ENCODE measurements around the gene CCDC17.

CCDC17 gene

DNA sequence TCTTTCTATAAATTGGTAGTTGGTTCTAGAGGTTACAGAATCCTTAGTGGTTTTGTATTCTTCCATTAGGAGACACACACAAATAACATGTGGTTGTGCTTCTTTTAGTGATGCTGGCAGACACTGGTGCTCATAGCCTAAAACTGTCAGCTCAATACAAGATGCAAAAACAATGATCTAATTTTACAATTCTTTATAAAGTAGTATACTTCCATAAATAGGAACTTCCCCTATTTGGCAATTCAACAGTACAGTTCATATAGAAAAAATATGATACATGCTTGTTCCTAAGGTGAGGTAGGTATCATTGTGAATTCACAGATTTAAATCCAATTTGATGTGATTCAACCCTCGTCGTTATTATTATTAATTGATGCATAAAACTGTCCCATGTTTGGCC lies 20.8 kb upstream of the CCDC17 start:
- ChIA-PET CTCF (interaction anchor here (1.0 kb wide), 1 partner anchor 9 kb away, joined by 3 read pairs; no protein-coding TSS in a partner anchor), POLR2A (interaction anchor here (0.6 to 1.3 kb wide), 2 partner anchors 17 to 446 kb away, joined by 3 to 5 read pairs; no protein-coding TSS in a partner anchor)
- Histone ChIP-seq H3K4me3 (ENCODE audit: control insufficient read depth in 1 of 7, extremely low read depth in 1 of 7, insufficient read depth in 4 of 7, low read depth in 2 of 7, low read length in 6 of 7) (no peak overlapping the region), H3K27me3 (replicated peaks in 2 of 5; ENCODE audit: control insufficient read depth in 4 of 5, insufficient read depth in 5 of 5, low read length in 4 of 5) (no peaks in the 10 kb centered on the region), H3K36me3 (ENCODE audit: control insufficient read depth in 4 of 4, insufficient read depth in 4 of 4, low read length in 3 of 4) (peaks cover 20 to 72% (median 47%) of the 10 kb centered on the region in 4 experiments), H3K4me1 (ENCODE audit: control extremely low read depth in 1 of 4, control insufficient read depth in 4 of 4, insufficient read depth in 4 of 4, low read length in 3 of 4) (peaks cover 0 to 9% (median 4%) of the 10 kb centered on the region in 4 experiments), H3K27ac (ENCODE audit: insufficient read depth in 1 of 2, low read depth in 1 of 2, low read length in 2 of 2, poor library complexity in 1 of 2, severe bottlenecking in 2 of 2) (peak overlapping the region in 1 of 2 experiments; percentile 17), H3K9me3 (ENCODE audit: control extremely low read depth in 1 of 5, control insufficient read depth in 4 of 5, insufficient read depth in 2 of 5, low read depth in 1 of 5, low read length in 4 of 5) (no peaks in the 10 kb centered on the region)
- DNase-seq = no peak
- WGBS (ENCODE audit: insufficient coverage) = 100% methylated on average over 2 of the region's 2 CpGs

DNA sequence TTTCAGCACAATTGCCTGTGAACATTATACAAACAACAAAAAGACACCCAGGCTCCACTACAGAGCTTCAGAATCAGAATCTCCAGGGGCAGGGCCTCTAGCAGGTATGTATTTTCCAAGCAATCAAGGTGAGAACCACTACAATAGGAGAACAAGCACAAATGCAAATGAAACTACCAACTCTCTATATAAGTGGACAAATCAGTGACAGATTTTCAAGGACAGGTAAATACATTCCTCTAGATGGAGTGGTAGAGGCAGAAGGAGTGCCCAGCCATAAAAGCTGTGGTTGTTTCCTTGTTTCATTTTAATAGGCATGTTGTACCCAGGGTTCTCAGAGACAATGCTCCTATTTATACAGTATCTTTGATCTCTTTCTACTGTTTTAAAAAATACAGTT lies 20.1 kb upstream of the CCDC17 start:
- Histone ChIP-seq H3K27ac (ENCODE audit: insufficient read depth in 1 of 2, low read depth in 1 of 2, low read length in 2 of 2, poor library complexity in 1 of 2, severe bottlenecking in 2 of 2) (peak overlapping the region in 1 of 2 experiments; percentile 17), H3K4me3 (ENCODE audit: control insufficient read depth in 1 of 7, extremely low read depth in 1 of 7, insufficient read depth in 4 of 7, low read depth in 2 of 7, low read length in 6 of 7) (no peak overlapping the region), H3K4me1 (ENCODE audit: control extremely low read depth in 1 of 4, control insufficient read depth in 4 of 4, insufficient read depth in 4 of 4, low read length in 3 of 4) (peaks cover 0 to 9% (median 4%) of the 10 kb centered on the region in 4 experiments), H3K36me3 (ENCODE audit: control insufficient read depth in 4 of 4, insufficient read depth in 4 of 4, low read length in 3 of 4) (peaks cover 22 to 70% (median 46%) of the 10 kb centered on the region in 4 experiments), H3K27me3 (replicated peaks in 2 of 5; ENCODE audit: control insufficient read depth in 4 of 5, insufficient read depth in 5 of 5, low read length in 4 of 5) (no peaks in the 10 kb centered on the region), H3K9me3 (ENCODE audit: control extremely low read depth in 1 of 5, control insufficient read depth in 4 of 5, insufficient read depth in 2 of 5, low read depth in 1 of 5, low read length in 4 of 5) (no peaks in the 10 kb centered on the region)
- POLR2A ChIA-PET = interaction anchor here (0.6 kb wide), 2 partner anchors 447 to 1072 kb away, joined by 4 to 5 read pairs; no protein-coding TSS in a partner anchor
- CTCF ChIA-PET = interaction anchor here (0.6 kb wide), 2 partner anchors 47 to 1934 kb away, joined by 3 read pairs; no protein-coding TSS in a partner anchor
- DNase-seq = no peak

DNA sequence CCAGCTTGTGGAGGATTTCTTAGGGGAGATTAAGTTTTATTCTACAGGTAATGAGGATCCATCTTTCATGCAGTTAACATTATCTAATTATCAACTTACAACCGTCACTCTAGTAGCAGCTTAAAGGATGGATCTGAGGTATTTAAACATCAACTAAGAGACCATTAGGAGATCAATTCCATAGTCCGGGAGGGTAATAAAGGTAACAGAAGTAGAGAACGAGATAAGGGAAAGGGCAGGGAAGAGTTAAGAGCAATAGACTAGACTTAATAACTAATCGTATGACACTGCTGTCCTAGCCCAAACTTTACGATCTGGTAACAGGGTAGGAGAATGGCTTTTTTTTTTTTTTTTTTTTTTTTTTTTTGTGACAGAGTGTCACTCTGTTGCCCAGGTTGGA lies 19.5 kb upstream of the CCDC17 start:
- CTCF ChIA-PET = interaction anchor here (0.6 kb wide), 1 partner anchor 1934 kb away, joined by 3 read pairs; no protein-coding TSS in a partner anchor
- Histone ChIP-seq H3K36me3 (ENCODE audit: control insufficient read depth in 4 of 4, insufficient read depth in 4 of 4, low read length in 3 of 4) (peaks cover 22 to 70% (median 48%) of the 10 kb centered on the region in 4 experiments), H3K27me3 (replicated peaks in 2 of 5; ENCODE audit: control insufficient read depth in 4 of 5, insufficient read depth in 5 of 5, low read length in 4 of 5) (no peaks in the 10 kb centered on the region), H3K27ac (ENCODE audit: insufficient read depth in 1 of 2, low read depth in 1 of 2, low read length in 2 of 2, poor library complexity in 1 of 2, severe bottlenecking in 2 of 2) (no peak overlapping the region), H3K9me3 (ENCODE audit: control extremely low read depth in 1 of 5, control insufficient read depth in 4 of 5, insufficient read depth in 2 of 5, low read depth in 1 of 5, low read length in 4 of 5) (no peaks in the 10 kb centered on the region), H3K4me3 (ENCODE audit: control insufficient read depth in 1 of 7, extremely low read depth in 1 of 7, insufficient read depth in 4 of 7, low read depth in 2 of 7, low read length in 6 of 7) (no peak overlapping the region), H3K4me1 (ENCODE audit: control extremely low read depth in 1 of 4, control insufficient read depth in 4 of 4, insufficient read depth in 4 of 4, low read length in 3 of 4) (peaks cover 0 to 9% (median 4%) of the 10 kb centered on the region in 4 experiments)
- no peak for DNase-seq
- POLR2A ChIA-PET = interaction anchor here (0.6 kb wide), 1 partner anchor 1072 kb away, joined by 4 read pairs; no protein-coding TSS in a partner anchor
- 80% methylated on average over 1 of the region's 5 CpGs for WGBS (ENCODE audit: insufficient coverage)

- CTCF ChIA-PET = interaction anchor here (1.6 kb wide), 1 partner anchor 11 kb away, joined by 3 read pairs; no protein-coding TSS in a partner anchor
- WGBS (ENCODE audit: insufficient coverage) = no CpG with 5 or more reads among the region's 1 CpG
Observed at GRCh38 chr1:45640293-45640692, 16.4 kb upstream of the CCDC17 start.

GRCh38 chr1:45635211-45635610 lies 11.4 kb upstream of the CCDC17 start:
- peaks cover 45 to 89% (median 79%) of the 10 kb centered on the region in 4 experiments for H3K36me3 ChIP-seq (ENCODE audit: control insufficient read depth in 4 of 4, insufficient read depth in 4 of 4, low read length in 3 of 4)

More at GRCh38 chr1:45640293-45640692, 16.4 kb upstream of the CCDC17 start:
- no peaks in the 10 kb centered on the region for H3K27me3 ChIP-seq (replicated peaks in 2 of 5; ENCODE audit: control insufficient read depth in 4 of 5, insufficient read depth in 5 of 5, low read length in 4 of 5)
- peaks cover 38 to 72% (median 61%) of the 10 kb centered on the region in 4 experiments for H3K36me3 ChIP-seq (ENCODE audit: control insufficient read depth in 4 of 4, insufficient read depth in 4 of 4, low read length in 3 of 4)
- H3K9me3 ChIP-seq (ENCODE audit: control extremely low read depth in 1 of 5, control insufficient read depth in 4 of 5, insufficient read depth in 2 of 5, low read depth in 1 of 5, low read length in 4 of 5) = no peaks in the 10 kb centered on the region
- no peak overlapping the region for H3K27ac ChIP-seq (ENCODE audit: insufficient read depth in 1 of 2, low read depth in 1 of 2, low read length in 2 of 2, poor library complexity in 1 of 2, severe bottlenecking in 2 of 2)
- no peaks in the 10 kb centered on the region for H3K4me1 ChIP-seq (ENCODE audit: control extremely low read depth in 1 of 4, control insufficient read depth in 4 of 4, insufficient read depth in 4 of 4, low read length in 3 of 4)
- POLR2A ChIA-PET = no interaction called here
- DNase-seq = no peak
- H3K4me3 ChIP-seq (ENCODE audit: control insufficient read depth in 1 of 7, extremely low read depth in 1 of 7, insufficient read depth in 4 of 7, low read depth in 2 of 7, low read length in 6 of 7) = no peak overlapping the region

DNA sequence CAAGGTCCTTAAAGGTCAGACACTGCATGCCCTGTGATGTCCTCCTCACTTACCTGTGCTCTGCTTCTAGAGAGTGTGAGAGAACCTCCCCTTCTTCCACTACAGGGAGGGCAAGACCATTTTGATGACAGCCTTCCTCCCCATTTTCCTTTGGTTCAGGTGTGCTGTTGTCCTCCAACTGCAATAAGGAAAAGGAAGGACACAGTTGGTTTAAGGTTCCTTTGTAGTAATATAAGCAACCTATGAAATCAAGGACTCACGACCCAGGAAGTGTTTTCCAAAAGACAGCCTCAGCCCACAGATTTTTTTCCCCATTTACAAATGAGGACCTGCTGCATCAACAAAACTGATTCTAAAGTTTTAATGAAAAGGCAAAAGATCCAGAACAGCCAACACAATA lies 6.6 kb upstream of the CCDC17 start:
- Histone ChIP-seq H3K4me3 (ENCODE audit: control insufficient read depth in 1 of 7, extremely low read depth in 1 of 7, insufficient read depth in 4 of 7, low read depth in 2 of 7, low read length in 6 of 7) (no peak overlapping the region), H3K36me3 (ENCODE audit: control insufficient read depth in 4 of 4, insufficient read depth in 4 of 4, low read length in 3 of 4) (peaks cover 37 to 90% (median 78%) of the 10 kb centered on the region in 4 experiments), H3K4me1 (ENCODE audit: control extremely low read depth in 1 of 4, control insufficient read depth in 4 of 4, insufficient read depth in 4 of 4, low read length in 3 of 4) (peaks cover 0 to 21% (median 13%) of the 10 kb centered on the region in 4 experiments), H3K9me3 (ENCODE audit: control extremely low read depth in 1 of 5, control insufficient read depth in 4 of 5, insufficient read depth in 2 of 5, low read depth in 1 of 5, low read length in 4 of 5) (no peaks in the 10 kb centered on the region), H3K27ac (ENCODE audit: insufficient read depth in 1 of 2, low read depth in 1 of 2, low read length in 2 of 2, poor library complexity in 1 of 2, severe bottlenecking in 2 of 2) (peak overlapping the region in 1 of 2 experiments; percentile 44), H3K27me3 (replicated peaks in 2 of 5; ENCODE audit: control insufficient read depth in 4 of 5, insufficient read depth in 5 of 5, low read length in 4 of 5) (no peaks in the 10 kb centered on the region)
- no peak for DNase-seq
- ChIA-PET POLR2A (interaction anchor here (0.7 kb wide), 1 partner anchor 250 kb away, joined by 3 read pairs; no protein-coding TSS in a partner anchor), CTCF (no interaction called here)
- 80% methylated on average over 1 of the region's 1 CpG for WGBS (ENCODE audit: insufficient coverage)

More at GRCh38 chr1:45635211-45635610, 11.4 kb upstream of the CCDC17 start:
- Histone ChIP-seq H3K4me3 (ENCODE audit: control insufficient read depth in 1 of 7, extremely low read depth in 1 of 7, insufficient read depth in 4 of 7, low read depth in 2 of 7, low read length in 6 of 7) (no peak overlapping the region), H3K27ac (ENCODE audit: insufficient read depth in 1 of 2, low read depth in 1 of 2, low read length in 2 of 2, poor library complexity in 1 of 2, severe bottlenecking in 2 of 2) (no peak overlapping the region), H3K27me3 (replicated peaks in 2 of 5; ENCODE audit: control insufficient read depth in 4 of 5, insufficient read depth in 5 of 5, low read length in 4 of 5) (no peaks in the 10 kb centered on the region), H3K9me3 (ENCODE audit: control extremely low read depth in 1 of 5, control insufficient read depth in 4 of 5, insufficient read depth in 2 of 5, low read depth in 1 of 5, low read length in 4 of 5) (no peaks in the 10 kb centered on the region), H3K4me1 (ENCODE audit: control extremely low read depth in 1 of 4, control insufficient read depth in 4 of 4, insufficient read depth in 4 of 4, low read length in 3 of 4) (peaks cover 0 to 5% (median 2%) of the 10 kb centered on the region in 4 experiments)
- ChIA-PET CTCF (interaction anchor here (0.8 to 1.7 kb wide), 3 partner anchors 11 to 15 kb away, joined by 3 to 4 read pairs (median 3); no protein-coding TSS in a partner anchor), POLR2A (interaction anchor here (1.2 kb wide), 1 partner anchor 11 kb away, joined by 3 read pairs; no protein-coding TSS in a partner anchor)
- no CpG with 5 or more reads among the region's 1 CpG for WGBS (ENCODE audit: insufficient coverage)
- no peak for DNase-seq

GRCh38 chr1:45629035-45629434 lies 5.2 kb upstream of the CCDC17 start:
- Histone ChIP-seq H3K4me3 (ENCODE audit: control insufficient read depth in 1 of 7, extremely low read depth in 1 of 7, insufficient read depth in 4 of 7, low read depth in 2 of 7, low read length in 6 of 7) (no peak overlapping the region), H3K4me1 (ENCODE audit: control extremely low read depth in 1 of 4, control insufficient read depth in 4 of 4, insufficient read depth in 4 of 4, low read length in 3 of 4) (peaks cover 0 to 21% (median 13%) of the 10 kb centered on the region in 4 experiments), H3K36me3 (ENCODE audit: control insufficient read depth in 4 of 4, insufficient read depth in 4 of 4, low read length in 3 of 4) (peaks cover 30 to 80% (median 67%) of the 10 kb centered on the region in 4 experiments), H3K27me3 (replicated peaks in 2 of 5; ENCODE audit: control insufficient read depth in 4 of 5, insufficient read depth in 5 of 5, low read length in 4 of 5) (no peaks in the 10 kb centered on the region), H3K27ac (ENCODE audit: insufficient read depth in 1 of 2, low read depth in 1 of 2, low read length in 2 of 2, poor library complexity in 1 of 2, severe bottlenecking in 2 of 2) (peak overlapping the region in 1 of 2 experiments; percentile 44), H3K9me3 (ENCODE audit: control extremely low read depth in 1 of 5, control insufficient read depth in 4 of 5, insufficient read depth in 2 of 5, low read depth in 1 of 5, low read length in 4 of 5) (no peaks in the 10 kb centered on the region)
- DNase-seq = peak; percentile 23 to 64 (median 49)
- ChIA-PET POLR2A (interaction anchor here (0.6 kb wide), 1 partner anchor 60 kb away, joined by 9 read pairs; no protein-coding TSS in a partner anchor), CTCF (interaction anchor here (0.8 to 1.5 kb wide), 7 partner anchors 9 to 119 kb away, joined by 3 to 6 read pairs (median 3); partner anchors contain the start of gene GPBP1L1)
